Neuronal stem cell (in vitro differentiated cells): Measurements from ENCODE around the gene TMEM87A. TPM values are rescaled to one million over a fixed set of nuclear protein-coding genes. Genes with fewer than 3 reads are reported as not detected.
"Not testable (repeated sequence)": the region's sequence is repeated elsewhere in the genome, so short reads cannot be mapped to it uniquely, and the experiment has no call there.

ENCODE experiments used
- DNase-seq: peaks from one replicate; pipeline ENCODE4 v3.0.0-alpha.2; 2013; ENCODE audit warnings: low spot score
- H2AFZ ChIP-seq: one replicate; pipeline ENCODE4 v1.6.1; 2013; ENCODE audit warnings: mild to moderate bottlenecking, low read length, inconsistent platforms
- H2AK5ac ChIP-seq: 2 replicates; pipeline ENCODE4 v1.6.1; 2013; ENCODE audit warnings: low read depth, mild to moderate bottlenecking, inconsistent platforms, low read length, moderate library complexity, mixed read lengths
- H2BK120ac ChIP-seq: 2 replicates; pipeline ENCODE4 v1.6.1; 2013; ENCODE audit warnings: low read depth, mild to moderate bottlenecking, inconsistent platforms, low read length, moderate library complexity, mixed read lengths
- H2BK12ac ChIP-seq: one replicate; pipeline ENCODE4 v1.6.1; 2013; ENCODE audit warnings: low read length, inconsistent platforms
- H2BK15ac ChIP-seq: 2 replicates; pipeline ENCODE4 v1.6.1; 2013; ENCODE audit warnings: mild to moderate bottlenecking, low read length, inconsistent platforms, mixed read lengths
- H2BK5ac ChIP-seq: one replicate; pipeline ENCODE4 v1.6.1; 2013; ENCODE audit warnings: inconsistent platforms, mild to moderate bottlenecking, low read length, moderate library complexity
- H3K14ac ChIP-seq: one replicate; pipeline ENCODE4 v1.6.1; 2013; ENCODE audit warnings: low read length, inconsistent platforms
- H3K18ac ChIP-seq: 2 replicates; pipeline ENCODE4 v1.6.1; 2013; ENCODE audit warnings: low read length, inconsistent platforms
- H3K23ac ChIP-seq: 2 replicates; pipeline ENCODE4 v1.6.1; 2013; ENCODE audit warnings: low read depth, mild to moderate bottlenecking, mixed read lengths, low read length, inconsistent platforms; ENCODE audit not compliant: poor library complexity
- H3K27ac ChIP-seq: replicated peaks from 3 replicates; pipeline ENCODE4 v1.5.1; 2013; ENCODE audit warnings: low read length, inconsistent platforms
- H3K27me3 ChIP-seq, 3 experiments: 2 replicates each; pipeline ENCODE4 v1.6.1; 2013; ENCODE audit warnings: low read length in 3 of 3, mild to moderate bottlenecking in 2 of 3, inconsistent platforms in 1 of 3, low read depth in 1 of 3, mixed read lengths in 1 of 3, moderate library complexity in 1 of 3; ENCODE audit not compliant: control insufficient read depth in 3 of 3, insufficient read depth in 3 of 3
- H3K36me3 ChIP-seq, 2 donors: replicated peaks in 1 of 2; 2 replicates each; pipeline ENCODE4 v1.6.1; 2013; ENCODE audit warnings: low read length in 2 of 2; ENCODE audit not compliant: control insufficient read depth in 2 of 2, insufficient read depth in 2 of 2
- H3K4ac ChIP-seq: 2 replicates; pipeline ENCODE4 v1.6.1; 2013; ENCODE audit warnings: inconsistent platforms, mild to moderate bottlenecking, low read length, moderate library complexity
- H3K4me1 ChIP-seq, 2 donors: 1 replicate in 1 of 2; 2 replicates in 1 of 2; pipeline ENCODE4 v1.6.1; 2013; ENCODE audit warnings: low read length in 2 of 2, low read depth in 1 of 2; ENCODE audit not compliant: control insufficient read depth in 2 of 2, insufficient read depth in 1 of 2
- H3K4me2 ChIP-seq: one replicate; pipeline ENCODE4 v1.6.1; 2013; ENCODE audit warnings: mild to moderate bottlenecking, low read length, inconsistent platforms; ENCODE audit not compliant: insufficient read depth, poor library complexity, severe bottlenecking
- H3K4me3 ChIP-seq, 2 donors: 2 replicates each; pipeline ENCODE4 v1.5.1; 2013; ENCODE audit warnings: low read length in 2 of 2, mild to moderate bottlenecking in 2 of 2, inconsistent platforms in 1 of 2, moderate library complexity in 1 of 2
- H3K79me1 ChIP-seq: one replicate; pipeline ENCODE4 v1.6.1; 2013; ENCODE audit warnings: low read depth, mild to moderate bottlenecking, inconsistent platforms, low read length, moderate library complexity
- H3K9ac ChIP-seq: one replicate; pipeline ENCODE4 v1.6.1; 2013; ENCODE audit warnings: mild to moderate bottlenecking, low read depth, low read length, inconsistent platforms; ENCODE audit not compliant: poor library complexity
- H3K9me3 ChIP-seq, 2 donors: replicated peaks in 1 of 2; 2 replicates each; pipeline versions ENCODE3 to v1.6.1; 2013; ENCODE audit warnings: low read length in 2 of 2, mild to moderate bottlenecking in 2 of 2, inconsistent platforms in 1 of 2, low read depth in 1 of 2, mixed read lengths in 1 of 2, moderate library complexity in 1 of 2; ENCODE audit not compliant: control insufficient read depth in 2 of 2, insufficient read depth in 1 of 2
- H4K8ac ChIP-seq: one replicate; pipeline ENCODE4 v1.6.1; 2013; ENCODE audit warnings: low read depth, mild to moderate bottlenecking, inconsistent platforms, low read length, moderate library complexity
- H4K91ac ChIP-seq: one replicate; pipeline ENCODE4 v1.6.1; 2013; ENCODE audit warnings: low read length, low read depth, mild to moderate bottlenecking, inconsistent platforms; ENCODE audit not compliant: poor library complexity
- WGBS, 2 donors: extraction: QIAGEN DNeasy Blood & Tissue Kit; methylation state at CpG; one replicate each; pipeline ENCODE4 v1.1.7; 2013; ENCODE audit warnings: missing lambda C conversion rate in 2 of 2, mixed read lengths in 1 of 2; ENCODE audit not compliant: insufficient read length in 2 of 2, insufficient replicate concordance in 1 of 2; ENCODE audit errors: extremely low coverage in 2 of 2; 5-methylcytosine and 5-hydroxymethylcytosine counted together
- polyA plus RNA-seq, 2 experiments: library from polyadenylated mRNA; stranded (reverse); fragments of 200-250 nt; gene quantifications; one replicate each; pipeline ENCODE4 v1.2.3, GENCODE V29; 2013

Gene TMEM87A, protein sequence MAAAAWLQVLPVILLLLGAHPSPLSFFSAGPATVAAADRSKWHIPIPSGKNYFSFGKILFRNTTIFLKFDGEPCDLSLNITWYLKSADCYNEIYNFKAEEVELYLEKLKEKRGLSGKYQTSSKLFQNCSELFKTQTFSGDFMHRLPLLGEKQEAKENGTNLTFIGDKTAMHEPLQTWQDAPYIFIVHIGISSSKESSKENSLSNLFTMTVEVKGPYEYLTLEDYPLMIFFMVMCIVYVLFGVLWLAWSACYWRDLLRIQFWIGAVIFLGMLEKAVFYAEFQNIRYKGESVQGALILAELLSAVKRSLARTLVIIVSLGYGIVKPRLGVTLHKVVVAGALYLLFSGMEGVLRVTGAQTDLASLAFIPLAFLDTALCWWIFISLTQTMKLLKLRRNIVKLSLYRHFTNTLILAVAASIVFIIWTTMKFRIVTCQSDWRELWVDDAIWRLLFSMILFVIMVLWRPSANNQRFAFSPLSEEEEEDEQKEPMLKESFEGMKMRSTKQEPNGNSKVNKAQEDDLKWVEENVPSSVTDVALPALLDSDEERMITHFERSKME
- polyA plus RNA-seq (2013, experiment 1 of 2), result 32.0 TPM
- 31.4 TPM for polyA plus RNA-seq (2013, experiment 2 of 2)

DNA sequence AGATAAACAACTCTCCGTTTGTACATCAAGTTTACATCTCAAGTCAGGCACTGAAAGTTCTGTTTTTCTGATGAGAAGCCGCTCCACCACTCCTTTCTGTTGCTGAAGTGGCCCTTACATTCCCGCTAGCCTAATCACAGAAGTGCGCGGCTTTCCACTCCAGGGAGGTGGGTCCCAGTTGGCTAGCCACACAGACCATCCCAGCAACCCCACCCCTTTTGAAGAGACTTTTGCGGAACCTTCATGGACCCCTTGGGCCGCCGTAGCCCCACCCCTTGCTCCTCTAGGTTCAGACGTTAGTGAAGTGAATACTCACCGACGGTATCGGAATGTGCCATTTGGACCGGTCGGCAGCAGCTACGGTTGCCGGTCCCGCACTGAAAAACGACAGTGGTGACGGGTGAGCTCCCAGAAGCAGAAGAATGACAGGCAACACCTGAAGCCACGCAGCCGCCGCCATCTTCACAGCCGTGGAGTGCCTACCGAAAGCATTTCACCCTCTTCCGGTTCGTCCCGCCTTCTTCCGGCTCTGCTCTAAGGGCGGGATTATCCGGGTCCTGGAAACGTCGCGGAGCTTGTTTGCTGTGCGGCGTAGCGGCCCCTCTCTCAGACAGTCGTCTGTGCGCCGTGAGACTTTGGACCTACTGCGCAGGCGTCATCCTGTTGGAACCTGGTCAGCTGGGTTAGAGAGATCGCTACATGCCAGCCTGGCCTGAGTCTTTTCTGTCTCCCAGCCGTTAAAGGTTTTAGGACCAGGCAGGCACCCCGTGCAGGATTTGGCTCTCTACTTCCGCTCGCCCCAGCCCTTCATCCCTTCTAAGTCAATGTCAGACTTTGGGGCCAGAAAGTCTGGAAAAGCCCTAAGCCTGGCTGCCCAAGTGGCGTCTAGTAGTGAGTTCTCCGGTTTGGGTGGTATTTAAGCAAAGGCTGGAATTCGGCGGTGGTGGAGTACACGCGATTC is at the start of gene TMEM87A, which contains the start of gene GANC:
Gene TMEM87A (minus strand): TSS at position 495 of the 961 bp plus-strand sequence. CDS start 35 bp downstream, at position 460.
Gene GANC (plus strand): TSS at position 263 of the 961 bp plus-strand sequence. CDS start 1,281 bp downstream, outside the sequence.
- DNase-seq, result peak; percentile 97
- peak within 1 kb of the TSS; percentile 1 for H4K8ac ChIP-seq
- H3K79me1 ChIP-seq, result peaks cover 2% of the 10 kb centered on the region
- no peaks in the 10 kb centered on the region for H3K27me3 ChIP-seq
- no CpG with 5 or more reads among the region's 52 CpGs for WGBS, 2 donors
- no peak within 1 kb of the TSS for H2BK15ac ChIP-seq
- no peak within 1 kb of the TSS for H2BK120ac ChIP-seq
- H3K14ac ChIP-seq, result no peak within 1 kb of the TSS
- peak within 1 kb of the TSS; percentile 87 for H3K4me2 ChIP-seq
- peaks cover 2 to 33% of the 10 kb centered on the region in 2 donors for H3K36me3 ChIP-seq
- H3K4me3 ChIP-seq, result peak within 1 kb of the TSS; percentile 82 to 87
- H3K18ac ChIP-seq, result peak within 1 kb of the TSS; percentile 93
- H3K23ac ChIP-seq, result peak within 1 kb of the TSS; percentile 58
- H3K27ac ChIP-seq, result peak within 1 kb of the TSS; percentile 93
- peaks cover 2 to 14% of the 10 kb centered on the region in 2 donors for H3K4me1 ChIP-seq
- peak within 1 kb of the TSS; percentile 92 for H2AFZ ChIP-seq
- H2BK12ac ChIP-seq, result no peak within 1 kb of the TSS
- H4K91ac ChIP-seq, result no peak within 1 kb of the TSS
- H2BK5ac ChIP-seq, result peak within 1 kb of the TSS; percentile 67
- H3K9ac ChIP-seq, result peak within 1 kb of the TSS; percentile 93
- H3K4ac ChIP-seq, result no peak within 1 kb of the TSS
- H3K9me3 ChIP-seq, result peaks cover 0 to 6% of the 10 kb centered on the region in 2 donors
- peak within 1 kb of the TSS; percentile 8 for H2AK5ac ChIP-seq

DNA sequence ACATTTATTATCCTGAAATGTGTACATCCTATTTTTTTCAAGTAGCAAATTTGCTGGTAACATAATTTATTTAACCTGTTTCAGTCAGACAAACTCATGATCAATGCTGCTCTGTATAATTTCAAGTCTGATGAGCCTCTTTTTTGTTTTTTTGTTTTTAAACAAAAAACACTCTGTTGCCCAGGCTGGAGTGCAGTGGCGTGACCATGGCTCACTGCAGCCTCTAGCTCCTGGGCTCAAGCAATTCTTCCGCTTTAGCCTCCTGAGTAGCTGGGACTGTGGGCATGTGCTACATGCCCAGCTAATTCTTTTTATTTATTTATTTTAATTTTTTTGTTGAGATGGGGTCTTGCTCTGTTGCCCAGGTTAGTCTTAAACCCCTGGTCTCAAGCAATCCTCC is 46.0 kb upstream of the TMEM87A start:
- no peak overlapping the region for H4K8ac ChIP-seq
- H3K14ac ChIP-seq, result no peak overlapping the region
- no peaks in the 10 kb centered on the region for H3K27me3 ChIP-seq
- H4K91ac ChIP-seq, result no peak overlapping the region
- H3K4me2 ChIP-seq, result no peak overlapping the region
- no peaks in the 10 kb centered on the region for H3K36me3 ChIP-seq
- H3K18ac ChIP-seq, result no peak overlapping the region
- H2AK5ac ChIP-seq, result no peak overlapping the region
- no CpG with 5 or more reads among the region's 2 CpGs for WGBS, 2 donors
- DNase-seq, result no peak
- H2AFZ ChIP-seq, result no peak overlapping the region
- no peak overlapping the region for H2BK120ac ChIP-seq
- no peak overlapping the region for H3K23ac ChIP-seq
- H3K9ac ChIP-seq, result no peak overlapping the region
- no peak overlapping the region for H3K27ac ChIP-seq
- H3K79me1 ChIP-seq, result no peaks in the 10 kb centered on the region
- no peak overlapping the region for H3K4me3 ChIP-seq
- no peak overlapping the region for H2BK5ac ChIP-seq
- H2BK12ac ChIP-seq, result no peak overlapping the region
- no peak overlapping the region for H3K4ac ChIP-seq
- H3K9me3 ChIP-seq, result no peaks in the 10 kb centered on the region
- H3K4me1 ChIP-seq, result no peaks in the 10 kb centered on the region
- H2BK15ac ChIP-seq, result no peak overlapping the region

DNA sequence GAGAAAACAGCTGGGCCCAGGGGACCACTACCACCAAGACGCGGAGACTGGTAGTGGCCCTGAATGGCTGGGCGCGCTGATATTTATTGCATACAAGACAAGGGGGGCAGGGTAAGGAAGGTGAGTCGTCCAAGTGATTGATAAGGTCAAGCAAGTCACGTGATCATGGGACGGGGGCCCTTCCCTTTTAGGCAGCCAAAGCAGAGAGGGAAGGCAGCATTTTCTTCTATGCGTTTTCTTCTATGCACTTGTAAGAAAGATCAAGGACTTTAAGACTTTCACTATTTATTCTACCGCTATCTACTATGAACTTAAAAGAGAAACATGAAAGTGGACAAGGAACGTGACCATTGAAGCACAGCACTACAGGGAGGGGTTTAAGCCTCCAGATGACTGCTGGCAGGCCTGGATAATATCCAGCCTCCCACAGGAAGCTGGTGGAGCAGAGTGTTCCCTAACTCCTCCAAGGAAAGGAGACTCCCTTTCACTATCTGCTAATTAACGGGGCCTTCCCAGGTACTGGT is 43.1 kb upstream of the TMEM87A start:
- H3K36me3 ChIP-seq, H3K4ac ChIP-seq, H3K18ac ChIP-seq, H3K79me1 ChIP-seq, H2AFZ ChIP-seq, H2AK5ac ChIP-seq, H3K27me3 ChIP-seq, H2BK12ac ChIP-seq, H2BK15ac ChIP-seq, H3K4me1 ChIP-seq, H3K4me2 ChIP-seq, H3K23ac ChIP-seq, H3K9ac ChIP-seq, H4K8ac ChIP-seq, H2BK120ac ChIP-seq, H3K4me3 ChIP-seq, H3K14ac ChIP-seq, H2BK5ac ChIP-seq, H4K91ac ChIP-seq, H3K27ac ChIP-seq, DNase-seq, H3K9me3 ChIP-seq: not testable (repeated sequence)
- WGBS, 2 donors, result no CpG with 5 or more reads among the region's 11 CpGs
